ENCODE measurements around the gene ALG14.
A peak's percentile ranks its signal among the peaks of the same experiment; 100 is the strongest.

The ALG14 gene

GRCh38 chr1:95042286-95042685 is 30.5 kb downstream of the ALG14 start:
- Histone ChIP-seq H3K27me3 (ENCODE audit: insufficient read depth, poor library complexity, severe bottlenecking) (no peaks in the 10 kb centered on the region), H3K4me3 (replicated peaks; ENCODE audit: insufficient read depth, low read length) (no peak overlapping the region), H3K27ac (replicated peaks) (no peak overlapping the region)
- no peak for DNase-seq (ENCODE audit: low read depth in 1 of 2, low spot score in 1 of 2)
- TF ChIP-seq, protein P1, sequence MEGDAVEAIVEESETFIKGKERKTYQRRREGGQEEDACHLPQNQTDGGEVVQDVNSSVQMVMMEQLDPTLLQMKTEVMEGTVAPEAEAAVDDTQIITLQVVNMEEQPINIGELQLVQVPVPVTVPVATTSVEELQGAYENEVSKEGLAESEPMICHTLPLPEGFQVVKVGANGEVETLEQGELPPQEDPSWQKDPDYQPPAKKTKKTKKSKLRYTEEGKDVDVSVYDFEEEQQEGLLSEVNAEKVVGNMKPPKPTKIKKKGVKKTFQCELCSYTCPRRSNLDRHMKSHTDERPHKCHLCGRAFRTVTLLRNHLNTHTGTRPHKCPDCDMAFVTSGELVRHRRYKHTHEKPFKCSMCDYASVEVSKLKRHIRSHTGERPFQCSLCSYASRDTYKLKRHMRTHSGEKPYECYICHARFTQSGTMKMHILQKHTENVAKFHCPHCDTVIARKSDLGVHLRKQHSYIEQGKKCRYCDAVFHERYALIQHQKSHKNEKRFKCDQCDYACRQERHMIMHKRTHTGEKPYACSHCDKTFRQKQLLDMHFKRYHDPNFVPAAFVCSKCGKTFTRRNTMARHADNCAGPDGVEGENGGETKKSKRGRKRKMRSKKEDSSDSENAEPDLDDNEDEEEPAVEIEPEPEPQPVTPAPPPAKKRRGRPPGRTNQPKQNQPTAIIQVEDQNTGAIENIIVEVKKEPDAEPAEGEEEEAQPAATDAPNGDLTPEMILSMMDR (IDR thresholded peaks at IDR 0.05; ENCODE audit: insufficient read depth, low read length) = no peak
- TF ChIP-seq GABPA (IDR thresholded peaks at IDR 0.05; ENCODE audit: low read depth) = no peak
- no peak for TF ChIP-seq REST (IDR thresholded peaks at IDR 0.05; ENCODE audit: insufficient replicate concordance, low read depth)
- no peak for TF ChIP-seq SPI1 (IDR thresholded peaks at IDR 0.05; ENCODE audit: borderline replicate concordance, low read depth)
- no peak for TF ChIP-seq POLR2AphosphoS5 (IDR thresholded peaks at IDR 0.05; ENCODE audit: low read depth)

DNA sequence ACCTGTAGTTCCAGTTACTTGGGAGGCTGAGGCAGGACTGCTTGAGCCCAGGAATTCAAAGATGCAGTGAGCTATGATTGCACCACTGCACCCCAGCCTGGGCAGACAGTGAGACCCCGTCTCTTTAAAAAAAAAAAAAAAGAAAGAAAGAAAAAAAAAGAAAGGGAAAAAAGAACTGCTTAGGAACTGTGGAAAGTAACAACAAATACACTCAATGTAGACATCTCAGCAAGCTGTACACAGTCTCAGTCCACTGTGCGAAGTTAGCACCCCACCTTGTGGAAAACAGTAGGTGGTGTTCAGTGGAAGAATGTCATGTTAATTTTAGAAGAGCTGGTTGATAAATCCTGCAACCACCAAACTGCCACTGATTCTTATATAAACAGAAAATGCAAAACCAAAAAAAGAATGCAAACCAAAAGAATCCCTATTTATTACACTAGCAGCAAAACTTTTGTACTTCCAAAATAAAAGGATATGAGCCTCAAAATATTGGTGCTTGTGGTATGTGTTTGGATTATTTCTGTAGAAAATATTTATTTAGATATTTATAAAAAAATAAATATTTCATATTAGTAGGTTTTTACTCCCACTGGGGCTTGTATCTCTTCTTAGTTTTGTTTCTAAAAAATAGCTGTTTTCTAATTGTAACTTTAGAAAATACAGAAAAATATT is 31.1 kb downstream of the ALG14 start:
- TF ChIP-seq POLR2AphosphoS5 (IDR thresholded peaks at IDR 0.05; ENCODE audit: low read depth) = no peak
- TF ChIP-seq, protein P1 (IDR thresholded peaks at IDR 0.05; ENCODE audit: insufficient read depth, low read length) = peak; percentile 21
- no peak overlapping the region for H3K27ac ChIP-seq (replicated peaks)
- no peak overlapping the region for H3K4me3 ChIP-seq (replicated peaks; ENCODE audit: insufficient read depth, low read length)
- H3K27me3 ChIP-seq (ENCODE audit: insufficient read depth, poor library complexity, severe bottlenecking) = no peaks in the 10 kb centered on the region
- DNase-seq (ENCODE audit: low read depth in 1 of 2, low spot score in 1 of 2) = peak in 1 of 2 experiments; percentile 42

GRCh38 chr1:95040032-95040525 is 32.7 kb downstream of the ALG14 start:
- Histone ChIP-seq H3K27ac (replicated peaks) (no peak overlapping the region), H3K27me3 (ENCODE audit: insufficient read depth, poor library complexity, severe bottlenecking) (no peaks in the 10 kb centered on the region), H3K4me3 (replicated peaks; ENCODE audit: insufficient read depth, low read length) (no peak overlapping the region)
- no peak for DNase-seq (ENCODE audit: low read depth in 1 of 2, low spot score in 1 of 2)
- TF ChIP-seq, protein P1 (IDR thresholded peaks at IDR 0.05; ENCODE audit: insufficient read depth, low read length) = no peak
- no peak for TF ChIP-seq SPI1 (IDR thresholded peaks at IDR 0.05; ENCODE audit: borderline replicate concordance, low read depth)
- TF ChIP-seq POLR2AphosphoS5 (IDR thresholded peaks at IDR 0.05; ENCODE audit: low read depth) = no peak
- no peak for TF ChIP-seq REST (IDR thresholded peaks at IDR 0.05; ENCODE audit: insufficient replicate concordance, low read depth)
- no peak for TF ChIP-seq GABPA (IDR thresholded peaks at IDR 0.05; ENCODE audit: low read depth)
